HG03520 (cell line): ENCODE data around the gene SERPINF2.
"Not testable (repeated sequence)": the region's sequence is repeated elsewhere in the genome, so short reads cannot be mapped to it uniquely, and the experiment has no call there.

Experiments used
- ATAC-seq: cut with Tn5 transposase; IDR thresholded peaks from one replicate; pipeline ENCODE4 v1.9.1; 2021; ENCODE audit warnings: mild to moderate bottlenecking, moderate library complexity; ENCODE audit not compliant: unreplicated experiment

The SERPINF2 gene

DNA sequence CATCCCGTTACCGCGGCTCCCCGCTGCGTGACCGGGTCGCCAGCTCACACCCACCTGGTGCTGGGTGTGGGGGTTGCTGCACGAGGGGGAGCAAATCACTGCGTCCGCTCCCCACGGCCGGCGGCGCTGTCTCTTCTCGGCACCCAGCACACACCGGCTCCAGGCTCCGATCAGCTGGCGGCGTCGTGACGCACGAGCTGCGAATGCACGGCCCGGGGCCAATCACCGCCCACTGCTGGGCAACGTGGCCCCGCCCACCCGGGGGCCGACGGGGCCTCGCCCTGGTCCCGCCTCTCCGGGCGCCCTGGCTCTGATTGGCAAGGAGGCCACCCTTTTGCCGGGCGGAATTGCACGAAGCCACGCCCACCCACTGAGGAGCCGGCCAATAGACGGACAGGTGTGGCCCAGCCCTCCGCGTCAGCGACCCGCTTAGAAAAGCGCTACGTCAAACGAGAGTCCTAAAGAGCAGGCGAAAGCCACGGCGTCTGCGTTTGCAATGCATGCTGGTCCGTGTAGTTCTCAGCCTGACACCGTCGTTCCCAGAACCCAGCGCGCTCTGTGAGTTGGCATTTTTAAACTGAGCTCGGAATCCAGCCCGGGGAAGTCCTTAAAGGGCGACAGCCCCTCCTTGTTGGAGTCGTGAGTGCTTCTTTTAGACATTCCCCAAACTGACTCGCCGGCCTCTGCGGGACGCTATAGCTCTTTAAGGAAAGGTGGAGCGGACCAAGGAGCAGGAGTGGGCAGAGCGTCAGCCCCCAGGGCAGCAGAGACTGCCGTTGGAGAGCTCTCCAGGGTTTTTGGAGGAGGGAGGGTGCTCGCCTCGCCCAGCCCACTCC lies 26.4 kb upstream of the SERPINF2 start:
- ATAC-seq, result peak; percentile 71

DNA sequence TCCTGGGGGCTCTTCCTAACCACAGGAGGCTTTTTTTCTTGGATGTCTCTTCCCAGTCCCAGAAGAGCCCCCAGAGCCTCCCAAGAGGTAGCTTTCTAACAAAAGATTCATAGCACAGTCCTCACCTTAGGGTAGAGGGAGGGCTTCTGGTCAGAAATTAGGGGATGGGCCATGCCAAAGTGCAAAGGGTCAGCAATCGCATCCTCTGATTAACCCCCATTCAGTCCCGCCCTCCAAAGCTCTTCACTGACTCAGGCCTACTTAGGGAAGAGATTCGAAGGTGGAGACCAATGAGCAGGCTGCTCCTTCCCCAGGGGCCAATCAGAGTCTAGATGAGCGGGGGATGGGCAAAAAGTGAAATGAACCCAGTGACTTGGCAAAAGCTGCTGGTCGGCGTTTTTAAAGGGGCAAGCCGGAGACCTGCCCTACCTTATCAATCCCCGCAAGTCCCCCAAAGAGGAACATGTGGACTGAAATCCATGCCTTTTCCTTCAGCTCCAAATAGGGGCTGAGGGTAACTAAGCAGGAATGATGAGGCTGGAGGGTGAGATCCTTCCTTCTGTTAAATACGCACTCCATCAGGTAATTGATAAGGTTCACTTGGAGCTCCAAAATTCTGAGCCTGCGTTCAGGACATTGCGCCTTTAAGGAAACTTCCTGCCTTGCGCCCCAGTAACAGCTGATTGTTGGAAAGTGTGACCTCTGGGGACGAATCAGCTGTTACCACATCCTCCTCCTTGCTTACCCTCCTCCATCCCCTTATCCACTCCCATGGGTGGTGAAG lies 25.6 kb upstream of the SERPINF2 start:
- peak; percentile 35 for ATAC-seq

DNA sequence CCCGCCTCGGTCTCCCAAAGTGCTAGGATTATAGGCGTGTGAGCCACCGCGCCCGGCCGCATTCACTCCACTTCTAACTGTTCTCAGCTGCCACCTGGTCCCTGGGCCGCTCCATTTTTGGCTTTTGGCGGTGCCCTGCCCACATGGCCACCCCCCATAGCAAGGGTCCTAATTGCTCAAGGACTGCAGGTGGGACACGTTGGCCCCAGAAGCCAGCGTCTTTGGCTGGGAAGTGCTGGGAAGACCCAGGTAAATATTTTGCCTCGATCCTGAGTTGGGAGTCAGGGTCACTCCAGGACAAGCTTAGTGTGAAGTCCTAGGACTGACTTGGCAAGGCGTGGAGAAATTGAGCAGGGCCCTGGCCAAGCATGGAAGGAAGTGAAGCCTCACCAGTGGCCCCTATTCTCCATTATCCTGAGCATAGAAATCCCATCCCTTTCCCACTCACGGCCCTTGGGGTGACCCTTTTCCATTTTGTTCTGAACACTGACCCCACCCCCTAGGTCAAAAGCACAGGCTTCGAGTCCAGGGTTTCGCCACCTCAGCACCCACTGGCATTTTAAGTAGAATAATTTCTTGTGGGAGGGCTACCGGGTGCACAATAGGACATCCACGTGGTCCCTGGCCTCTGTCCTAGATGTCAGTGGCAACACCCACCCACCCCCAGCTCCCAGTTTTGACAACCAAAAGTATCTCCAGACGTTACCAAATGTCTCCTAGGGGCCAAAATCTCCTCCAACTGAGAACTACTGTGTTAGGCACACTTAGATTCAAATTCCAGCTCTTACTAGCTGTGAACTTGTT lies 24.1 kb upstream of the SERPINF2 start:
- no peak for ATAC-seq

DNA sequence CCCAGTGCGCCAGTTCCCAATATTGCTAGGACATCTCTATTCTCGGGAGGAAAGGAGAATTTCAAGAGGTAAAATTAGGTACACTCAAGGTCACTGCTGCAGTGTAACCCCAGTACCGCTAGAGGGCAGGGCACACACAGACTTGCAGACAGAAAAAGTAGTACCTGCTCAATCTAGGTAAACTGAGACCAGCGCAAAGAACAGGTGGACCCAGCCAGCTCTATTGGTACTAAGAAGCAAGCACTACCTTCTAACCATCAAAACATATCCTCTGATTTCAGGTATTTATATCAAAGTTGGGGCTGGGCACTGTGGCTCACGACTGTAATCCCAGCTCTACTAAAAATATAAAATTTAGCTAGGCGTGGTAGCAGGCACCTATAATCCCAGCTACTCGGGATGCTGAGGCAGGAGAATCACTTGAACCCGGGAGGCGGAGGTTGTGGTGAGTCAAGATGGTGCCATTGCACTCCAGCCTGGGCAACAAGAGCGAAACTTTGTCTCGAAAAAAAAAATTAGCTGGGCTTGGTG lies 21.8 kb upstream of the SERPINF2 start:
- ATAC-seq, result no peak

DNA sequence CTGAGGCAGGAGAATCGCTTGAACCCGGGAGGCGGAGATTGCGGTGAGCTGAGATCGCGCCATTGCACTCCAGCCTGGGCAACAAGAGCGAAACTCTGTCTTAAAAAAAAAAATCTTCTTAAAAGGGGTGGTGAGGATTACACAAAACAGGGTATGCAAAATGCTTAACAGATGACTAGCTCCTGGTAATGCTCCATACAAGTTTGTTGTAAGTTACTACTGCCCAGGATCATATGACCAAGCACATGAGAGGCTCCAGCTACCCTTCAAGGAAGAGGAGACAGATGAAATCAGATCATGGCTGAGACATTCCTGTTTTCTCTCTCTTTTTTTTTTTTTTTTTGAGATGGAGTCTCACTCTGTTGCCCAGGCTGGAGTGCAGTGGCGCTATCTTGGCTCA lies 20.6 kb upstream of the SERPINF2 start:
- not testable (repeated sequence) for ATAC-seq

DNA sequence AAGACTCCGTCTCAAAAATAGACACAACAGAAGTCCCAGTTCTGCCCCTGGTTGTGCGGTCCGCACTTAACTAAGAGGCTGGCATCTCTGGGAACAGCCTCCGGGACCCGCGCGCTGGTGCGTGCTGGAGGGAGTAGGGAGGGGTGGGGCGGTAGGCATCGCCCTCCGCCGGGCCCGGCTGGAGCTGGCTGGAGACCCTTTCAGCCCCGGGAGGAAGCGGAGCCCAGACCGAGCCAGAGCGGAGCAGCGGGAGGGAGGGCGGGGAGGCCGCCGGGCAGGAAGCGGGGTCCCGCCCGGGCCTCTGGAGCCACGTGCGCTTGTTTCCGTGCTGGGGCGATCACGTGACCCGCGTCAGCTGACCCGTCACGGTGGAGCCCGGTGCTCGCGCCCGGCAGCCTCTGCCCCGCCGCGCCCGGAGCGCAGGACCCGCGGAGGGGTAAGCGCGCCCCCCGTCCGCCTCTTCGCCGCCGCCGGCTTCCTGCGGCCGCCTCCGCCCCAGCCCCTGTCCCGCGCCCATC lies 18.3 kb upstream of the SERPINF2 start, which contains the start of gene WDR81:
WDR81 (plus strand) TSS at position 354 of the 518 bp plus-strand sequence. CDS start 256 bp downstream, outside the sequence.
- no peak for ATAC-seq

DNA sequence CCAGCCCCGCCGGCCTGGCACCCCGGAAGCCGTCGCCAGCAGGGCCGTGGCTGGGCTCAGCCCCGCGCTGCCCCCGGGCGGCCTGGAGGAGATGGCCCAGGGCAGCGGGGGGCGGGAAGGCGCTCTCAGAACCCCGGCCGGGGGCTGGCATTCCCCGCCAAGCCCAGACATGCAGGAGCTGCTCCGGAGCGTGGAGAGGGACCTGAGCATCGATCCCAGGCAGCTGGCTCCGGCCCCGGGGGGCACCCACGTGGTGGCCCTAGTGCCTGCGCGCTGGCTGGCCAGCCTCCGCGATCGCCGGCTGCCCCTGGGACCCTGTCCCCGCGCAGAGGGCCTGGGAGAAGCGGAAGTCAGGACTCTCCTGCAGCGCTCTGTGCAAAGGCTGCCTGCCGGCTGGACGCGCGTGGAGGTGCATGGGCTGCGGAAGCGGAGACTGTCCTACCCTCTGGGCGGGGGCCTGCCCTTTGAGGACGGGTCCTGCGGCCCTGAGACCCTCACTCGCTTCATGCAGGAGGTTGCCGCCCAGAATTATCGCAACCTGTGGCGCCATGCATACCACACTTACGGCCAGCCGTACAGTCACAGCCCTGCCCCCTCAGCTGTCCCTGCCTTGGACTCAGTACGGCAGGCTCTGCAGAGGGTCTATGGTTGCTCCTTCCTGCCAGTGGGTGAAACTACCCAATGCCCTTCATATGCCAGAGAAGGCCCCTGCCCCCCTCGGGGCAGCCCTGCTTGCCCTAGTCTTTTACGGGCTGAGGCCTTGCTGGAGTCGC lies 17.6 kb upstream of the SERPINF2 start:
- no peak for ATAC-seq

DNA sequence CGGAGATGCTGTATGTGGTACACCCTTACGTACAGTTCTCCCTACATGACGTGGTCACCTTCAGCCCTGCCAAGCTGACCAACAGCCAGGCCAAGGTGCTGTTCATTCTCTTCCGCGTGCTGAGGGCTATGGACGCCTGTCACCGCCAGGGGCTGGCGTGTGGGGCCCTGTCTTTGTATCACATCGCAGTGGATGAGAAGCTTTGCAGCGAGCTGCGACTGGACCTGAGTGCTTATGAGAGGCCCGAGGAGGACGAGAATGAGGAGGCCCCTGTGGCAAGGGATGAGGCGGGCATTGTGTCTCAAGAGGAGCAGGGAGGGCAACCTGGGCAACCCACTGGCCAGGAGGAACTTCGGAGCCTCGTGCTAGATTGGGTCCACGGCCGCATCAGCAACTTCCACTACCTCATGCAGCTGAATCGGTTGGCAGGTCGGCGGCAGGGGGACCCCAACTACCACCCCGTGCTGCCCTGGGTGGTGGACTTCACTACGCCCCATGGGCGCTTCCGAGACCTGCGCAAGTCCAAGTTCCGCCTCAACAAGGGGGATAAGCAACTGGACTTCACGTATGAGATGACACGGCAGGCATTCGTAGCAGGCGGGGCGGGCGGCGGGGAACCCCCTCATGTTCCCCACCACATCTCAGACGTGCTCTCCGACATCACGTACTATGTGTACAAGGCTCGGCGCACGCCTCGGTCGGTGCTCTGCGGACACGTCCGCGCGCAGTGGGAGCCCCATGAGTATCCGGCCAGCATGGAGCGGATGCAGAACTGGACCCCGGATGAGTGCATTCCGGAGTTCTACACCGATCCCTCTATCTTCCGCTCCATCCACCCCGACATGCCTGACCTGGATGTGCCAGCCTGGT lies 16.8 kb upstream of the SERPINF2 start:
- no peak for ATAC-seq

DNA sequence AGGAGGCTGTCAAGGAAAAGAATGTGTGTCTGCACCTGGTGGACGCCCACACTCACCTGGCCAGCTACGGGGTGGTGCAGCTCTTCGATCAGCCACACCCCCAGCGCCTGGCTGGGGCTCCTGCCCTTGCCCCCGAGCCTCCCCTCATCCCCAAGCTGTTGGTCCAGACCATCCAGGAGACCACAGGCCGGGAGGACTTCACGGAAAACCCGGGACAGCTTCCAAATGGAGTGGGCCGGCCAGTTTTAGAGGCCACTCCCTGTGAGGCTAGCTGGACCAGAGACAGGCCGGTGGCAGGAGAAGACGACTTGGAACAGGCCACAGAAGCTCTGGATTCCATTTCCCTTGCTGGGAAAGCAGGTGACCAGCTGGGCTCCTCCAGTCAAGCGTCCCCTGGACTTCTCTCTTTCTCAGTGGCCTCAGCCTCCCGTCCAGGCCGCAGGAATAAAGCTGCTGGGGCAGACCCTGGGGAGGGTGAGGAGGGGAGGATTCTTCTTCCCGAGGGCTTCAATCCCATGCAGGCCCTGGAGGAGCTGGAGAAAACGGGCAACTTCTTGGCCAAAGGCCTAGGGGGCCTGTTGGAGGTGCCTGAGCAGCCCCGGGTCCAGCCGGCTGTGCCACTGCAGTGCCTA lies 15.9 kb upstream of the SERPINF2 start:
- no peak for ATAC-seq

DNA sequence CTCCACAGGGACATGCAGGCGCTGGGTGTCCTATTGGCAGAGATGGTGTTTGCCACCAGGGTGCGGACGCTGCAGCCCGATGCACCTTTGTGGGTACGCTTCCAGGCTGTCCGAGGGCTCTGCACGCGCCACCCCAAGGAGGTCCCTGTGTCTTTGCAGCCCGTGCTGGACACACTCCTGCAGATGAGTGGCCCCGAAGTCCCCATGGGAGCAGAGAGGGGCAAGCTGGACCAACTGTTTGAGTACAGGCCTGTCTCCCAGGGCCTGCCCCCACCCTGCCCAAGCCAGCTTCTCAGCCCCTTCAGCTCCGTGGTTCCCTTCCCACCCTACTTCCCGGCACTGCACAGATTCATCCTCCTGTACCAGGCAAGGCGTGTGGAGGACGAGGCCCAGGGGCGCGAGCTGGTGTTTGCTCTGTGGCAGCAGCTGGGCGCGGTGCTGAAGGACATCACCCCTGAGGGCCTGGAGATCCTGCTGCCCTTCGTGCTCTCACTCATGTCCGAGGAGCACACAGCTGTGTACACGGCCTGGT lies 15.3 kb upstream of the SERPINF2 start:
- no peak for ATAC-seq

DNA sequence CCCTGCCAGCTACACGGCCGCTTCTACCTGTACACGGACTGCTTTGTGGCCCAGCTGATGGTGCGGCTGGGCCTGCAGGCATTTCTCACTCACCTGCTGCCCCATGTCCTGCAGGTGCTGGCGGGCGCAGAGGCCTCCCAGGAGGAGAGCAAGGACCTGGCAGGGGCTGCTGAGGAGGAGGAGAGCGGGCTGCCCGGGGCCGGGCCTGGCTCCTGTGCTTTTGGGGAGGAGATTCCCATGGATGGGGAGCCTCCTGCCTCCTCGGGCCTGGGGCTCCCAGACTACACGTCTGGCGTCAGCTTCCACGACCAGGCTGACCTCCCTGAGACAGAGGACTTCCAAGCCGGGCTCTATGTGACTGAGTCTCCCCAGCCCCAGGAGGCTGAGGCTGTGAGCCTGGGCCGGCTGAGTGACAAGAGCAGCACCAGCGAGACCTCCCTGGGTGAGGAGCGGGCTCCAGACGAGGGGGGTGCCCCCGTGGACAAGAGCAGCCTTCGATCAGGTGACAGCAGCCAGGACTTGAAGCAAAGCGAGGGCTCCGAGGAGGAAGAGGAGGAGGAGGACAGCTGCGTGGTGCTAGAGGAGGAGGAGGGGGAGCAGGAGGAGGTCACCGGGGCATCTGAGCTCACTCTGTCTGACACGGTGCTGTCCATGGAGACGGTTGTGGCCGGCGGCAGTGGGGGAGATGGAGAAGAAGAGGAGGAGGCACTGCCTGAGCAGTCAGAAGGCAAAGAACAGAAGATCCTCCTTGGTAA lies 14.6 kb upstream of the SERPINF2 start:
- no peak for ATAC-seq

DNA sequence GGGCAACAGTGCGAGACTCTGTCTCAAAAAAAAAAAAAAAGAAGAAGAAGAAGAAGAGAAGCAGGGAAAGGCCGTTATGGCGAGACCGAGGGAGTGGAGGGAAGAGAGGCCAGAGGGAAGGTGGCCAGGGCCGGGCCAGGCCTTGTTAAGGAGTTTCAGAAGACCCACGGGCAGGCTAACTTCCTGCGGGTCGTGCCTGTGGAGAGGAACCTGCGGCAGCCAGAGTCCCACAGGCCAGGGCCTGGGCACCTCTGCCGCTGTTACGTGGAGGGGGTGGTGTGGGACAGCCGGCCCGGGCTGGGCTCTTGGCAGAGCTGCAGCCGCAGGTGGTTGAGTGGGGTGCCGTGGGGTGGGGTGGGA lies 12.7 kb upstream of the SERPINF2 start:
- no peak for ATAC-seq

DNA sequence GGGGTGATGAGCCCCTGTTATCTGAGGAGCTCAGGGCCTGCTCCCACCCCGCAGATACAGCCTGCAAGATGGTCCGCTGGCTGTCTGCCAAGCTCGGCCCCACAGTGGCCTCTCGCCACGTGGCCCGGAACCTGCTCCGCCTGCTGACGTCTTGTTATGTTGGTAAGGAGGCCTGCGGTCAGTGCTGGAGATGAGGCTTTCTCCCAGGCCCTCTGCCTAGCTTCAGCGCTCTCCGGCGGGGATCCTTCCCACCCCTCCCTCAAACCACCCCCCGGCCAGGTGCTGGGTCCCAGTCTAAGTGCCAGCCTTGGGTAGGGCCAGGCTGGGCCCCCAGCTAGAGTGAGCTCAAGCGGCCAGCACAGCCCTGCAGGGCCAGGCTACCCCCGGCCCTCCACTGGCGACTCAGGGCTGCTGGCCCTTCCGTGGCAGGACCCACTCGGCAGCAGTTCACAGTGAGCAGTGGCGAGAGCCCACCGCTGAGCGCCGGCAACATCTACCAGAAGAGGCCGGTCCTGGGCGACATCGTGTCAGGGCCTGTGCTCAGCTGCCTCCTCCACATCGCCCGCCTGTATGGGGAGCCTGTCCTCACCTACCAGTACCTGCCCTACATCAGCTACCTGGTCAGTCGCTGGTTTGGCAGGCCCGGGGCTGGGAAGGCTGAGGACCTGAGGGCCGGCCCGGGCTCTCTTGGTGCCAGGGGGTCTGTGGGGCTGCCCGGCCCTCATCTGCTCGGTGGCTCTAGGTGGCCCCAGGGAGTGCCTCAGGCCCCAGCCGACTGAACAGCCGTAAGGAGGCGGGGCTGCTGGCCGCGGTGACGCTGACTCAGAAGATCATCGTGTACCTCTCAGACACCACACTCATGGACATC lies 12.1 kb upstream of the SERPINF2 start:
- no peak for ATAC-seq

DNA sequence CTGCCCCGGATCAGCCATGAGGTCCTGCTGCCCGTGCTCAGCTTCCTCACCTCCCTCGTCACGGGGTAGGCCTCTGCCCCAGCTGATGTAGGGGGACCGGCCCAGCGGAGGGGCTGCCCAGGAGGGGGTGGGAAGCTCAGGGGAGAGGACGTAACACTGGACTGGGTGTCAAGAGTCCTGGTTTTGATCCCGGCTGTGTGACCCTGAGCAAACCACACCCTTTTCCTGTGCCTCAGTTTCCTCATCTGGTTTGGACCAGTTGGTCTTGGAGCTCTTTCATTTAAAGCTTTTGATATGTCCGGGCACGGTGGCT lies 11.5 kb upstream of the SERPINF2 start:
- no peak for ATAC-seq

DNA sequence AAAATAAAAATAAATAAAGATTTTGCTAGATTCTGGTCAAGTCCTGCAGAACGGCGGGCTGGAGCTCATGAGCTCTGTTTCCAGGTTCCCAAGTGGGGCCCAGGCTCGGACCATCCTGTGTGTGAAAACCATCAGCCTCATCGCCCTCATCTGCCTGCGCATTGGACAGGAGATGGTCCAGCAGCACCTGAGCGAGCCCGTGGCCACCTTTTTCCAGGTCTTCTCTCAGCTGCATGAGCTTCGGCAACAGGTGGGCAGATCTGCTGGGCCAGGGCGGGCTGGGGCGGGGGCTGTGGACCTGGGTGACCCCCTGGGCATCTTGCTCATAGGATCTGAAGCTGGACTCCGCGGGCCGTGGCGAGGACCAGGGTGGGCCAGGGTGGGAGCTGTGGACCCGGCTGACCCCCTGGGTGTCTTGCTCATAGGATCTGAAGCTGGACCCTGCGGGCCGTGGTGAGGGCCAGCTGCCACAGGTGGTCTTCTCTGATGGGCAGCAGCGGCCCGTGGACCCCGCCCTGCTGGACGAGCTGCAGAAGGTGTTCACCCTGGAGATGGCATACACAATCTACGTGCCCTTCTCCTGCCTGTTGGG lies 10.3 kb upstream of the SERPINF2 start:
- ATAC-seq, result no peak

DNA sequence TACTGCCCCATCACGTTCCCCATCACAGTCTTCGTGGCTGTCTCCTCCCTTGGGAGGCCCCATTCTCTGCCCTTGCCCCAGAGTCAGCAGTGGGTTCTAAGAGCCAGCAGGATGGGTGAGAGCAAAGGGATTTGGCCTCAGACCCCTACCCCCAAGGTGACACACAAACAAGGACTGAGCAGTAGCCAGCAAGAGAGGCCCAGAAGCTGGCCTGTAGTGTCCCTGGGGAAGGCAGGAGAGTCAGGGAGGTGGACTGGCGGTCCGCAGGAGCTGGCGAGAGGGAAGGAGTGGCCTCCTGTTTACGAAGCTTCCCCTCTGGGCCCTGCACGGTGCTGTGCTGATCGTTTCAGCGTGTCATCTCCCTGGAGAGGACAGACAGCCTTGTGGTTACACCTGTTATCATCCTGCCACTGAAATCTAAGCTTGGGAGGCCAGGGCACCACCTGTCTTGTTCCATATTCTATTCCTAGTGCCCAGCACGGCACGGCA lies 9.8 kb upstream of the SERPINF2 start:
- no peak for ATAC-seq
